Activated CD4-positive, alpha-beta memory T cell treated with anti-CD3 and anti-CD28 coated beads for 36 hours (primary cell): ENCODE measurements around the gene DEPDC1B. TPM values are rescaled to one million over a fixed set of nuclear protein-coding genes. Genes with fewer than 3 reads are reported as not detected.
"Not testable (repeated sequence)": the region's sequence is repeated elsewhere in the genome, so short reads cannot be mapped to it uniquely, and the experiment has no call there.

Experiments used
- CTCF ChIA-PET: fragments of 350-600 bp; sonication (Branson Sonifier 250); formaldehyde crosslinking; loops from one replicate; lab custom pipeline; 2021; ENCODE audit warnings: antibody characterized with exemption, inconsistent platforms; lab: Charles Lee
- POLR2A ChIA-PET: fragments of 350-600 bp; sonication (Branson Sonifier 250); formaldehyde crosslinking; loops from one replicate; lab custom pipeline; 2021; ENCODE audit warnings: antibody characterized with exemption; lab: Charles Lee
- DNase-seq: peaks from one replicate; pipeline ENCODE4 v3.0.0-alpha.2; 2020
- H3K27ac Mint-ChIP-seq: one replicate; pipeline ENCODE4 v1.8.0; 2021; ENCODE audit warnings: mixed read lengths
- H3K27me3 Mint-ChIP-seq: one replicate; pipeline ENCODE4 v1.8.0; 2021; ENCODE audit warnings: mixed read lengths
- H3K36me3 Mint-ChIP-seq: one replicate; pipeline ENCODE4 v1.8.0; 2021; ENCODE audit warnings: mixed read lengths
- H3K4me1 Mint-ChIP-seq: one replicate; pipeline ENCODE4 v1.8.0; 2021; ENCODE audit warnings: low read depth, mixed read lengths
- H3K4me3 Mint-ChIP-seq: one replicate; pipeline ENCODE4 v1.8.0; 2021; ENCODE audit warnings: mild to moderate bottlenecking, mixed read lengths
- H3K9me3 Mint-ChIP-seq: one replicate; pipeline ENCODE4 v1.8.0; 2021; ENCODE audit warnings: mixed read lengths
- intact Hi-C: fragments of 100-400 bp; cut with micrococcal nuclease; formaldehyde crosslinking; loops from one replicate; pipeline ENCODE4 v1.15.1; 2023
- total RNA-seq, 2 experiments: library from RNA; stranded (reverse); gene quantifications; one replicate each; pipeline ENCODE4 v1.2.3, GENCODE V29; 2021

The DEPDC1B gene
- total RNA-seq, 2 experiments from 2014 or later = 33.2 to 33.6 TPM

- no peaks in the 10 kb centered on the region for H3K9me3 Mint-ChIP-seq
- POLR2A ChIA-PET = no interaction called here
- intact Hi-C loops = no loop called here
Measured at GRCh38 chr5:60636644-60637043, 63.3 kb downstream of the DEPDC1B start.

GRCh38 chr5:60636001-60636400 is 64.0 kb downstream of the DEPDC1B start:
- intact Hi-C loops = no loop called here
- CTCF ChIA-PET = no interaction called here
- no peaks in the 10 kb centered on the region for H3K27me3 Mint-ChIP-seq
- H3K27ac Mint-ChIP-seq = no peak overlapping the region
- H3K36me3 Mint-ChIP-seq = peaks cover 3% of the 10 kb centered on the region
- DNase-seq = no peak
- H3K4me3 Mint-ChIP-seq = no peak overlapping the region
- POLR2A ChIA-PET = no interaction called here
- H3K4me1 Mint-ChIP-seq = no peaks in the 10 kb centered on the region
- H3K9me3 Mint-ChIP-seq = no peaks in the 10 kb centered on the region

More at GRCh38 chr5:60636644-60637043, 63.3 kb downstream of the DEPDC1B start:
- Mint-ChIP-seq H3K4me1 (no peaks in the 10 kb centered on the region), H3K36me3 (peaks cover 3% of the 10 kb centered on the region), H3K27me3 (no peaks in the 10 kb centered on the region), H3K4me3 (no peak overlapping the region), H3K27ac (no peak overlapping the region)
- DNase-seq = no peak
- CTCF ChIA-PET = no interaction called here

- Mint-ChIP-seq H3K27ac (no peak overlapping the region), H3K27me3 (no peaks in the 10 kb centered on the region), H3K4me3 (no peak overlapping the region), H3K9me3 (no peaks in the 10 kb centered on the region), H3K4me1 (no peaks in the 10 kb centered on the region), H3K36me3 (peaks cover 5% of the 10 kb centered on the region)
- intact Hi-C loops = no loop called here
- POLR2A ChIA-PET = no interaction called here
- CTCF ChIA-PET = no interaction called here
- DNase-seq = no peak
Measured at GRCh38 chr5:60634051-60634450, 65.9 kb downstream of the DEPDC1B start.

- no peaks in the 10 kb centered on the region for H3K4me1 Mint-ChIP-seq
- no peaks in the 10 kb centered on the region for H3K9me3 Mint-ChIP-seq
- H3K4me3 Mint-ChIP-seq = no peak overlapping the region
- H3K27ac Mint-ChIP-seq = no peak overlapping the region
- peaks cover 3% of the 10 kb centered on the region for H3K36me3 Mint-ChIP-seq
- POLR2A ChIA-PET = no interaction called here
- no peaks in the 10 kb centered on the region for H3K27me3 Mint-ChIP-seq
- CTCF ChIA-PET = no interaction called here
- intact Hi-C loops = no loop called here
- no peak for DNase-seq
Measured at GRCh38 chr5:60633341-60633740, 66.6 kb downstream of the DEPDC1B start.

GRCh38 chr5:60632153-60632552 is 67.8 kb downstream of the DEPDC1B start:
- peaks cover 3% of the 10 kb centered on the region for H3K36me3 Mint-ChIP-seq
- no peak overlapping the region for H3K27ac Mint-ChIP-seq
- CTCF ChIA-PET = no interaction called here
- H3K27me3 Mint-ChIP-seq = no peaks in the 10 kb centered on the region
- no peaks in the 10 kb centered on the region for H3K9me3 Mint-ChIP-seq
- POLR2A ChIA-PET = no interaction called here
- no peaks in the 10 kb centered on the region for H3K4me1 Mint-ChIP-seq
- H3K4me3 Mint-ChIP-seq = no peak overlapping the region
- intact Hi-C loops = no loop called here
- DNase-seq = no peak

- Mint-ChIP-seq H3K4me1 (no peaks in the 10 kb centered on the region), H3K36me3 (peaks cover 3% of the 10 kb centered on the region), H3K4me3 (no peak overlapping the region), H3K27me3 (no peaks in the 10 kb centered on the region), H3K9me3 (no peaks in the 10 kb centered on the region), H3K27ac (no peak overlapping the region)
- ChIA-PET CTCF (no interaction called here), POLR2A (no interaction called here)
- no peak for DNase-seq
- intact Hi-C loops = no loop called here
Measured at GRCh38 chr5:60630836-60631235, 69.1 kb downstream of the DEPDC1B start.

GRCh38 chr5:60630179-60630578 is 69.8 kb downstream of the DEPDC1B start:
- Mint-ChIP-seq H3K4me1 (no peaks in the 10 kb centered on the region), H3K4me3 (no peak overlapping the region), H3K27me3 (no peaks in the 10 kb centered on the region), H3K27ac (no peak overlapping the region), H3K36me3 (peaks cover 3% of the 10 kb centered on the region), H3K9me3 (peaks cover 6% of the 10 kb centered on the region)
- DNase-seq = no peak
- ChIA-PET POLR2A (no interaction called here), CTCF (no interaction called here)
- intact Hi-C loops = no loop called here

GRCh38 chr5:60624875-60625274 is 75.1 kb downstream of the DEPDC1B start:
- POLR2A ChIA-PET, DNase-seq, CTCF ChIA-PET, H3K27ac Mint-ChIP-seq, intact Hi-C loops, H3K27me3 Mint-ChIP-seq, H3K4me3 Mint-ChIP-seq, H3K4me1 Mint-ChIP-seq, H3K36me3 Mint-ChIP-seq: not testable (repeated sequence)
- H3K9me3 Mint-ChIP-seq = peaks cover 13% of the 10 kb centered on the region

GRCh38 chr5:60620752-60621151 is 79.2 kb downstream of the DEPDC1B start:
- intact Hi-C loops, H3K4me3 Mint-ChIP-seq, POLR2A ChIA-PET, CTCF ChIA-PET, H3K4me1 Mint-ChIP-seq, H3K36me3 Mint-ChIP-seq, DNase-seq, H3K27me3 Mint-ChIP-seq, H3K27ac Mint-ChIP-seq: not testable (repeated sequence)
- peaks cover 14% of the 10 kb centered on the region for H3K9me3 Mint-ChIP-seq

GRCh38 chr5:60613826-60614225 is 86.1 kb downstream of the DEPDC1B start:
- CTCF ChIA-PET = no interaction called here
- intact Hi-C loops = no loop called here
- no peak overlapping the region for H3K27ac Mint-ChIP-seq
- H3K27me3 Mint-ChIP-seq = no peaks in the 10 kb centered on the region
- peaks cover 8% of the 10 kb centered on the region for H3K4me1 Mint-ChIP-seq
- no peak overlapping the region for H3K4me3 Mint-ChIP-seq
- H3K36me3 Mint-ChIP-seq = no peaks in the 10 kb centered on the region
- no peak for DNase-seq
- peaks cover 2% of the 10 kb centered on the region for H3K9me3 Mint-ChIP-seq
- POLR2A ChIA-PET = no interaction called here

- Mint-ChIP-seq H3K4me1 (peaks cover 8% of the 10 kb centered on the region), H3K27me3 (no peaks in the 10 kb centered on the region), H3K27ac (no peak overlapping the region), H3K4me3 (no peak overlapping the region), H3K36me3 (no peaks in the 10 kb centered on the region), H3K9me3 (peaks cover 2% of the 10 kb centered on the region)
- POLR2A ChIA-PET = no interaction called here
- no peak for DNase-seq
- intact Hi-C loops = no loop called here
- CTCF ChIA-PET = no interaction called here
Measured at GRCh38 chr5:60611099-60611740, 88.7 kb downstream of the DEPDC1B start.

- no peaks in the 10 kb centered on the region for H3K36me3 Mint-ChIP-seq
- ChIA-PET CTCF (no interaction called here), POLR2A (no interaction called here)
- H3K27ac Mint-ChIP-seq = no peak overlapping the region
- H3K4me3 Mint-ChIP-seq = no peak overlapping the region
- intact Hi-C loops = no loop called here
- no peaks in the 10 kb centered on the region for H3K9me3 Mint-ChIP-seq
- no peaks in the 10 kb centered on the region for H3K27me3 Mint-ChIP-seq
- no peak for DNase-seq
- no peaks in the 10 kb centered on the region for H3K4me1 Mint-ChIP-seq
Measured at GRCh38 chr5:60604771-60605170, 95.2 kb downstream of the DEPDC1B start.

- H3K27ac Mint-ChIP-seq = no peak overlapping the region
- no peaks in the 10 kb centered on the region for H3K9me3 Mint-ChIP-seq
- no peak overlapping the region for H3K4me3 Mint-ChIP-seq
- intact Hi-C loops = no loop called here
- H3K4me1 Mint-ChIP-seq = peaks cover 12% of the 10 kb centered on the region
- no peaks in the 10 kb centered on the region for H3K36me3 Mint-ChIP-seq
- H3K27me3 Mint-ChIP-seq = no peaks in the 10 kb centered on the region
- ChIA-PET POLR2A (no interaction called here), CTCF (no interaction called here)
- no peak for DNase-seq
Measured at GRCh38 chr5:60598424-60598823, 101.5 kb downstream of the DEPDC1B start.
